ENCODE results near the gene SMIM21.

The SMIM21 gene

GRCh38 chr18:75429975-75430374 is 2.5 kb upstream of the SMIM21 start:
- no peak overlapping the region for H3K27ac ChIP-seq
- TF ChIP-seq ZFX (IDR thresholded peaks at IDR 0.05; ENCODE audit: borderline replicate concordance) = no peak
- TF ChIP-seq, protein P1, sequence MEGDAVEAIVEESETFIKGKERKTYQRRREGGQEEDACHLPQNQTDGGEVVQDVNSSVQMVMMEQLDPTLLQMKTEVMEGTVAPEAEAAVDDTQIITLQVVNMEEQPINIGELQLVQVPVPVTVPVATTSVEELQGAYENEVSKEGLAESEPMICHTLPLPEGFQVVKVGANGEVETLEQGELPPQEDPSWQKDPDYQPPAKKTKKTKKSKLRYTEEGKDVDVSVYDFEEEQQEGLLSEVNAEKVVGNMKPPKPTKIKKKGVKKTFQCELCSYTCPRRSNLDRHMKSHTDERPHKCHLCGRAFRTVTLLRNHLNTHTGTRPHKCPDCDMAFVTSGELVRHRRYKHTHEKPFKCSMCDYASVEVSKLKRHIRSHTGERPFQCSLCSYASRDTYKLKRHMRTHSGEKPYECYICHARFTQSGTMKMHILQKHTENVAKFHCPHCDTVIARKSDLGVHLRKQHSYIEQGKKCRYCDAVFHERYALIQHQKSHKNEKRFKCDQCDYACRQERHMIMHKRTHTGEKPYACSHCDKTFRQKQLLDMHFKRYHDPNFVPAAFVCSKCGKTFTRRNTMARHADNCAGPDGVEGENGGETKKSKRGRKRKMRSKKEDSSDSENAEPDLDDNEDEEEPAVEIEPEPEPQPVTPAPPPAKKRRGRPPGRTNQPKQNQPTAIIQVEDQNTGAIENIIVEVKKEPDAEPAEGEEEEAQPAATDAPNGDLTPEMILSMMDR (IDR thresholded peaks at IDR 0.05) = no peak

- H3K27ac ChIP-seq = no peak overlapping the region
- TF ChIP-seq, protein P1 (IDR thresholded peaks at IDR 0.05) = no peak
- TF ChIP-seq ZFX (IDR thresholded peaks at IDR 0.05; ENCODE audit: borderline replicate concordance) = no peak
These were observed 987 bp upstream of the SMIM21 start for GRCh38 chr18:75428490-75428889.

GRCh38 chr18:75422341-75422910 is 5.1 kb downstream of the SMIM21 start:
- TF ChIP-seq, protein P1 (IDR thresholded peaks at IDR 0.05) = no peak
- TF ChIP-seq ZFX (IDR thresholded peaks at IDR 0.05; ENCODE audit: borderline replicate concordance) = no peak
- no peak overlapping the region for H3K27ac ChIP-seq

DNA sequence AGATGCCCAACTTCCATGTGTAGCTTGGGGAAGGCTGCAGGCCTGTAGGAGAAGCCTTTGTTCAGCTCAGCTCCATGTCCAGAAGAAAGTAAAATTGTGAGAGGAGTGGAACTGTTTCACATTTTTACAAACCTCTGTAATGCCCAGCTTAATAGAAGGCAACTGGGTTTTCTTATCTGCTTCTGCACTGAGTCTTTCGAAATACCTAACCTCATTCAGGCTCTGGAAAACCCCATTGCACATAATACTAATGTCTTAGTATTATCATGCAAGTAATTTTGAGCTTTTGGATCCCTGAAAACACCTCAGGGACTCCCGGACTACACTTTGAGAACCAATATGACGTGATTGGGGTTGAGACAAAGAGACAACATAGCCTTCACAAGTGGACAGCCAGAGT is 5.8 kb downstream of the SMIM21 start:
- TF ChIP-seq ZFX (IDR thresholded peaks at IDR 0.05; ENCODE audit: borderline replicate concordance) = no peak
- TF ChIP-seq, protein P1 (IDR thresholded peaks at IDR 0.05) = no peak
- H3K27ac ChIP-seq = no peak overlapping the region

GRCh38 chr18:75418293-75419005 is 9.1 kb downstream of the SMIM21 start:
- TF ChIP-seq, protein P1 (IDR thresholded peaks at IDR 0.05) = no peak
- no peak for TF ChIP-seq ZFX (IDR thresholded peaks at IDR 0.05; ENCODE audit: borderline replicate concordance)
- no peak overlapping the region for H3K27ac ChIP-seq

DNA sequence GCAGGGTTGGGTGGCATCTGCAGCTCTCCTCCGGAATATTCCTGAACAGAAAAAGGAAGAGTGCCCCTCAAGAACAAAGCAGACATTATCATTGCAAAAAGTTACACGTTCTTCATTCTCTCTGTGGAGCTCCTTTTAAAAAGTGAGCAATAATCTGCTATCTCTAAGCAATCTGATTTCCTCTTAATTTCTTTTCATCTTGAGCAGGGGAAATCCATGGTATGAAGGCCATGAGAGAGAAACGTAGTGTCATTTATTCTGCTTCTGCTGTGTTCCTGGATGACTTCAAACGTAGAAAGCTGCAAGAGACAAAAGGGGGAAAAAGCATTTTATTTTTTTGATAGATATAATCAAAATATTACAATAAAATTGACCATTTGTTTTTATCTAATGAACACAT is 16.9 kb downstream of the SMIM21 start:
- no peak for TF ChIP-seq ZFX (IDR thresholded peaks at IDR 0.05; ENCODE audit: borderline replicate concordance)
- TF ChIP-seq, protein P1 (IDR thresholded peaks at IDR 0.05) = no peak
- no peak overlapping the region for H3K27ac ChIP-seq

DNA sequence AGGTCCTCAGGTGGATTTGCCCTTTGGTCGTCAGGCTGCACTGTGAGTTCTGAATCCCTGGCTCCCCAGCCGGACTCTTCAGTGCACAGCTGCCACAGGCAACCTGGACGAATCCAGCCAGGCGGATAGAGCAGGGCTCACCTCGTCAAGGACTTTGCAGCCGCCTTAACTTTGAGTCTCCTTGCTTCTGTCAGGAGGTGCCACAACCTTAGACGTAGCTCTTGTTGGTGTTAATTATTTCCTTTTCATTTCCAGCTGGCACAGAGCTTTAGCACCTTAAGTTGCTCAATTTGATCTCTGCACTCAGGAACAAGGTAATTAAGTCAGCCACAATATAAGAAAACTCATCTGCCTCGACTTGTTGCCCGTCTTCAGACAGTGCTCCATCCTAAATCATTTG is 17.7 kb downstream of the SMIM21 start:
- TF ChIP-seq ZFX (IDR thresholded peaks at IDR 0.05; ENCODE audit: borderline replicate concordance) = no peak
- TF ChIP-seq, protein P1 (IDR thresholded peaks at IDR 0.05) = no peak
- no peak overlapping the region for H3K27ac ChIP-seq
